OCI-LY3 (cell line): ENCODE measurements around the gene TGM3.

ENCODE experiments used
- H2AFZ ChIP-seq: fragments of 200-600, 300-600 bp; shearing (Covaris generic); 2 replicates; pipeline ENCODE4 v1.6.0; 2014; ENCODE audit warnings: antibody characterized with exemption, low read depth, low read length
- H3K27ac ChIP-seq: fragments of 200-600, 300-600 bp; sonication (generic); 2 replicates; pipeline ENCODE4 v1.5.1; 2014; ENCODE audit warnings: mild to moderate bottlenecking, low read length, moderate library complexity, mixed read lengths
- H3K27me3 ChIP-seq: fragments of 200-600, 300-600 bp; sonication (generic); 2 replicates; pipeline ENCODE4 v1.6.1; 2014; ENCODE audit warnings: low read depth, low read length, mixed read lengths
- H3K36me3 ChIP-seq: fragments of 200-600, 300-600 bp; sonication (generic); replicated peaks from 2 replicates; pipeline ENCODE3; 2014; ENCODE audit warnings: low read depth, low read length, mixed read lengths
- H3K4me1 ChIP-seq: fragments of 300-600, 200-600 bp; sonication (generic); 2 replicates; pipeline ENCODE4 v1.6.1; 2014; ENCODE audit warnings: low read length, mixed read lengths
- H3K4me2 ChIP-seq: fragments of 200-600, 300-600 bp; sonication (generic); 2 replicates; pipeline ENCODE4 v1.6.1; 2014; ENCODE audit warnings: low read length, mixed read lengths
- H3K4me3 ChIP-seq: fragments of 300-600, 200-600 bp; sonication (generic); 2 replicates; pipeline ENCODE4 v1.5.1; 2014; ENCODE audit warnings: antibody characterized with exemption, mild to moderate bottlenecking, low read length, moderate library complexity
- H3K79me2 ChIP-seq: fragments of 300-600, 200-600 bp; shearing (Covaris generic); 2 replicates; pipeline ENCODE4 v1.6.1; 2014; ENCODE audit warnings: mild to moderate bottlenecking, low read length, mixed read lengths
- H3K9ac ChIP-seq: fragments of 300-600, 200-600 bp; shearing (Covaris generic); 2 replicates; pipeline ENCODE4 v1.6.0; 2014; ENCODE audit warnings: mild to moderate bottlenecking, low read length, moderate library complexity
- H3K9me3 ChIP-seq: fragments of 200-600, 300-600 bp; shearing (Covaris generic); 2 replicates; pipeline ENCODE4 v1.6.1; 2014; ENCODE audit warnings: low read length, mixed read lengths; ENCODE audit not compliant: insufficient read depth
- H4K20me1 ChIP-seq: fragments of 200-600, 300-600 bp; sonication (generic); 2 replicates; pipeline ENCODE4 v1.6.1; 2016; ENCODE audit warnings: low read length, mixed read lengths; ENCODE audit not compliant: insufficient read depth
- CTCF ChIP-seq: fragments of 200-600, 300-600 bp; sonication (generic); IDR thresholded peaks from 2 replicates; pipeline ENCODE4 v1.5.1; 2014; ENCODE audit warnings: antibody characterized with exemption, low read length, low read depth
- EZH2phosphoT487 ChIP-seq: fragments of 200-600 bp; shearing (Covaris generic); IDR thresholded peaks from 2 replicates; pipeline ENCODE4 v1.6.1; 2018; ENCODE audit warnings: antibody characterized with exemption, mixed run types, low read depth

Gene TGM3

GRCh38 chr20:2346188-2346587, 50.4 kb downstream of the TGM3 start:
- H3K36me3 ChIP-seq: no peaks in the 10 kb centered on the region
- H3K9me3 ChIP-seq: no peaks in the 10 kb centered on the region
- H3K4me3 ChIP-seq: no peak overlapping the region
- peaks cover 18% of the 10 kb centered on the region for H3K4me1 ChIP-seq
- H3K27me3 ChIP-seq: 0 out of 2 replicates have a peak, but pooled peaks cover 3% of the 10 kb centered on the region
- peak overlapping the region; percentile 5 for H2AFZ ChIP-seq
- H3K27ac ChIP-seq: no peak overlapping the region
- no peaks in the 10 kb centered on the region for H3K79me2 ChIP-seq
- TF ChIP-seq CTCF (no peak), EZH2phosphoT487 (no peak)
- H4K20me1 ChIP-seq: no peaks in the 10 kb centered on the region
- peak overlapping the region; percentile 16 for H3K4me2 ChIP-seq
- no peak overlapping the region for H3K9ac ChIP-seq

GRCh38 chr20:2348336-2348735, 52.5 kb downstream of the TGM3 start:
- H3K9me3 ChIP-seq: no peaks in the 10 kb centered on the region
- H3K9ac ChIP-seq: no peak overlapping the region
- no peaks in the 10 kb centered on the region for H3K79me2 ChIP-seq
- H3K27me3 ChIP-seq: 0 out of 2 replicates have a peak, but pooled peaks cover 3% of the 10 kb centered on the region
- H2AFZ ChIP-seq: no peak overlapping the region
- H3K27ac ChIP-seq: no peak overlapping the region
- no peaks in the 10 kb centered on the region for H3K36me3 ChIP-seq
- H4K20me1 ChIP-seq: no peaks in the 10 kb centered on the region
- no peak overlapping the region for H3K4me3 ChIP-seq
- H3K4me1 ChIP-seq: peaks cover 19% of the 10 kb centered on the region
- TF ChIP-seq EZH2phosphoT487 (no peak), CTCF (no peak)
- no peak overlapping the region for H3K4me2 ChIP-seq

GRCh38 chr20:2349801-2350200, 54.0 kb downstream of the TGM3 start:
- H3K36me3 ChIP-seq: no peaks in the 10 kb centered on the region
- TF ChIP-seq CTCF (no peak), EZH2phosphoT487 (no peak)
- H3K79me2 ChIP-seq: no peaks in the 10 kb centered on the region

GRCh38 chr20:2350606-2351005, 54.8 kb downstream of the TGM3 start:
- H3K36me3 ChIP-seq: no peaks in the 10 kb centered on the region
- no peak for TF ChIP-seq CTCF
- H4K20me1 ChIP-seq: no peaks in the 10 kb centered on the region
- no peak overlapping the region for H3K4me2 ChIP-seq
- no peak overlapping the region for H3K9ac ChIP-seq
- H3K9me3 ChIP-seq: no peaks in the 10 kb centered on the region
- H3K4me1 ChIP-seq: peaks cover 20% of the 10 kb centered on the region
- no peak overlapping the region for H2AFZ ChIP-seq
- H3K27ac ChIP-seq: no peak overlapping the region
- H3K79me2 ChIP-seq: no peaks in the 10 kb centered on the region
- H3K27me3 ChIP-seq: 0 out of 2 replicates have a peak, but pooled peaks cover 10% of the 10 kb centered on the region
- no peak overlapping the region for H3K4me3 ChIP-seq

More at GRCh38 chr20:2349801-2350200, 54.0 kb downstream of the TGM3 start:
- Histone ChIP-seq H3K4me1 (peaks cover 20% of the 10 kb centered on the region), H3K4me2 (no peak overlapping the region), H4K20me1 (no peaks in the 10 kb centered on the region), H3K9ac (no peak overlapping the region), H3K27me3 (0 out of 2 replicates have a peak, but pooled peaks cover 5% of the 10 kb centered on the region), H3K4me3 (no peak overlapping the region), H2AFZ (no peak overlapping the region), H3K9me3 (no peaks in the 10 kb centered on the region), H3K27ac (no peak overlapping the region)
